Measurements from ENCODE around the gene KCNH6.

The KCNH6 gene

DNA sequence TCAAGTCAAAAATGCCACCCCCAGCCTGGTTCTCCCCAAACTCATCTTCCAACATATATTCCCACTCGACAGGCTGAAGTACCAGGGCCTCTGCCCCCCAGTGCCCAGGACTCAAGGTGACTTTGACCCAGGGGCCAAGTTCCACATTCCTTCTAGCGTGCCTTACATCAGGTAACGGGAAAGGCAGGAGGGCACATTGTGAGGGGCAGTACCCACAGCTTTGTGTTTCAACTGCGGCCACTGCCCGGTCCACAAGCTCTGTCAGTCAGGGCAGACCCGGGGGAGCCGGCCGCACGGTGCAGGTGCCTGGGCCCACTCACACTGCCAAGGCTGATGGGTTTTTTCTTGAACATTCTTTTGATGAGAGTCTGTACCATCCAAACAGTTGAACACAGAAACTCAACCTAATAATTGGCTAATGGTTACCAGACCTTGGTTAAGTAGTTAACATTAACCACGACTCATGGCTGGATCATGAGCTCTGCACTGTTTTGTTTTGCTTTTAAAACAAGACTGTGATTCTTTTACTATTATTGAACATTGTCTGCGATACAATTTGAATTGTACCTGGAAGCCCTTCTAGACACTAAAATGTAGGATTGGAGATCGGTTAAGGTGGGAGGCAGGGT lies 28.7 kb upstream of the KCNH6 start:
- Histone ChIP-seq H3K4me3 (replicated peaks; ENCODE audit: insufficient read depth, low read length) (no peak overlapping the region), H3K27me3 (ENCODE audit: insufficient read depth, poor library complexity, severe bottlenecking) (no peaks in the 10 kb centered on the region), H3K27ac (replicated peaks) (no peak overlapping the region)
- no peak for DNase-seq (ENCODE audit: low read depth in 1 of 2, low spot score in 1 of 2)
- TF ChIP-seq SPI1 (IDR thresholded peaks at IDR 0.05; ENCODE audit: borderline replicate concordance, low read depth), result no peak
- TF ChIP-seq POLR2AphosphoS5 (IDR thresholded peaks at IDR 0.05; ENCODE audit: low read depth), result no peak
- no peak for TF ChIP-seq GABPA (IDR thresholded peaks at IDR 0.05; ENCODE audit: low read depth)
- TF ChIP-seq, protein P1, sequence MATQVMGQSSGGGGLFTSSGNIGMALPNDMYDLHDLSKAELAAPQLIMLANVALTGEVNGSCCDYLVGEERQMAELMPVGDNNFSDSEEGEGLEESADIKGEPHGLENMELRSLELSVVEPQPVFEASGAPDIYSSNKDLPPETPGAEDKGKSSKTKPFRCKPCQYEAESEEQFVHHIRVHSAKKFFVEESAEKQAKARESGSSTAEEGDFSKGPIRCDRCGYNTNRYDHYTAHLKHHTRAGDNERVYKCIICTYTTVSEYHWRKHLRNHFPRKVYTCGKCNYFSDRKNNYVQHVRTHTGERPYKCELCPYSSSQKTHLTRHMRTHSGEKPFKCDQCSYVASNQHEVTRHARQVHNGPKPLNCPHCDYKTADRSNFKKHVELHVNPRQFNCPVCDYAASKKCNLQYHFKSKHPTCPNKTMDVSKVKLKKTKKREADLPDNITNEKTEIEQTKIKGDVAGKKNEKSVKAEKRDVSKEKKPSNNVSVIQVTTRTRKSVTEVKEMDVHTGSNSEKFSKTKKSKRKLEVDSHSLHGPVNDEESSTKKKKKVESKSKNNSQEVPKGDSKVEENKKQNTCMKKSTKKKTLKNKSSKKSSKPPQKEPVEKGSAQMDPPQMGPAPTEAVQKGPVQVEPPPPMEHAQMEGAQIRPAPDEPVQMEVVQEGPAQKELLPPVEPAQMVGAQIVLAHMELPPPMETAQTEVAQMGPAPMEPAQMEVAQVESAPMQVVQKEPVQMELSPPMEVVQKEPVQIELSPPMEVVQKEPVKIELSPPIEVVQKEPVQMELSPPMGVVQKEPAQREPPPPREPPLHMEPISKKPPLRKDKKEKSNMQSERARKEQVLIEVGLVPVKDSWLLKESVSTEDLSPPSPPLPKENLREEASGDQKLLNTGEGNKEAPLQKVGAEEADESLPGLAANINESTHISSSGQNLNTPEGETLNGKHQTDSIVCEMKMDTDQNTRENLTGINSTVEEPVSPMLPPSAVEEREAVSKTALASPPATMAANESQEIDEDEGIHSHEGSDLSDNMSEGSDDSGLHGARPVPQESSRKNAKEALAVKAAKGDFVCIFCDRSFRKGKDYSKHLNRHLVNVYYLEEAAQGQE (IDR thresholded peaks at IDR 0.05; ENCODE audit: insufficient replicate concordance, low read depth), result no peak
- TF ChIP-seq CTCF (IDR thresholded peaks at IDR 0.05; ENCODE audit: insufficient read depth, low read length), result no peak

DNA sequence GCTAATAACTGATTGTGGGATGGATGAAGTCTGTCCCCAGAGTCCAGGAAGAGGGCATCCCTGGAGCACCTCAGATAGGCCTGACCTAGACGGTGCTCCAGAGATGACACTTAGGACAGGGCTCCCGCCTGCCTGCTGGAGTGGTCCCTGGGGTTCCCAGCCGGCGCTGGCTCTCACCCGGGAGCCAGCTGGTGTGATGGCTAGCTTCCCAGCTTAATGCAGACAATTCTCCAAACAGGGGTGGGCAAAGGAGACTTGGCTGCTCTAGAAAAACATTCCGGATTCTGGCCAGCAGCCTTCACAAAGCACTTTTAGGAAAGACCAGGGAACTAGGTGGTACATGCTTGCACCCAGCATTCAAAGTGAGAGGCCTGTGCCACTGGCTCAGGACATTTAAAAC lies 27.7 kb upstream of the KCNH6 start:
- no peak for DNase-seq (ENCODE audit: low read depth in 1 of 2, low spot score in 1 of 2)
- H3K27ac ChIP-seq (replicated peaks), result no peak overlapping the region
- H3K27me3 ChIP-seq (ENCODE audit: insufficient read depth, poor library complexity, severe bottlenecking), result no peaks in the 10 kb centered on the region
- no peak overlapping the region for H3K4me3 ChIP-seq (replicated peaks; ENCODE audit: insufficient read depth, low read length)
- TF ChIP-seq POLR2AphosphoS5 (IDR thresholded peaks at IDR 0.05; ENCODE audit: low read depth), result no peak
- no peak for TF ChIP-seq GABPA (IDR thresholded peaks at IDR 0.05; ENCODE audit: low read depth)
- TF ChIP-seq, protein P1 (IDR thresholded peaks at IDR 0.05; ENCODE audit: insufficient replicate concordance, low read depth), result no peak
- no peak for TF ChIP-seq CTCF (IDR thresholded peaks at IDR 0.05; ENCODE audit: insufficient read depth, low read length)
- no peak for TF ChIP-seq SPI1 (IDR thresholded peaks at IDR 0.05; ENCODE audit: borderline replicate concordance, low read depth)

DNA sequence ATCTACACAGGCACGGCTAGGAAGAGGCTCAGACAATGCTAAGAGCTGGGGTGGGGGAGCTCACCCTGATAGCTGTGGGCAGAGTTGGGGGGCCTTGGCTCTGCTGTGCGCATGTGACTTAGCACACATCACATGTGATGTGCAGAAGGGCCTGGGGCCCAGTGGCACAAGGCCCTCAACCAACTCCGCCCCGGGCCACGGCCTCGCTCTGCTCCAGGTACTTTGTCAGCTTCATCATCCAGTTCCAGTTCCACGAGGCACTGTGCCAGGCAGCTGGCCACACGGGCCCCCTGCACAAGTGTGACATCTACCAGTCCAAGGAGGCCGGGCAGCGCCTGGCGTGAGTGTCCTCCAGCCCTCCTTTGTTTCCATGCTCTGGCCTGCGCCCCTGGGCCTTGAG lies 27.0 kb upstream of the KCNH6 start:
- no peak for TF ChIP-seq CTCF (IDR thresholded peaks at IDR 0.05; ENCODE audit: insufficient read depth, low read length)
- TF ChIP-seq POLR2AphosphoS5 (IDR thresholded peaks at IDR 0.05; ENCODE audit: low read depth), result no peak
- TF ChIP-seq SPI1 (IDR thresholded peaks at IDR 0.05; ENCODE audit: borderline replicate concordance, low read depth), result no peak
- TF ChIP-seq, protein P1 (IDR thresholded peaks at IDR 0.05; ENCODE audit: insufficient replicate concordance, low read depth), result no peak
- no peak for TF ChIP-seq GABPA (IDR thresholded peaks at IDR 0.05; ENCODE audit: low read depth)
- DNase-seq (ENCODE audit: low read depth in 1 of 2, low spot score in 1 of 2), result no peak
- Histone ChIP-seq H3K27me3 (ENCODE audit: insufficient read depth, poor library complexity, severe bottlenecking) (no peaks in the 10 kb centered on the region), H3K4me3 (replicated peaks; ENCODE audit: insufficient read depth, low read length) (no peak overlapping the region), H3K27ac (replicated peaks) (no peak overlapping the region)

Measured in HL-60 (cell line).